ENCODE data around the gene RANBP1. TPM values are rescaled to one million over a fixed set of nuclear protein-coding genes. Genes with fewer than 3 reads are reported as not detected.

Gene RANBP1
- total RNA-seq, 1 donor from 2014 or later = 219 TPM

GRCh38 chr22:20108757-20109230 is 7.1 kb upstream of the RANBP1 start:
- Mint-ChIP-seq H3K4me1 (ENCODE audit: low read depth) (no peaks in the 10 kb centered on the region), H3K27ac (no peak overlapping the region), H3K9me3 (ENCODE audit: low read depth) (no peaks in the 10 kb centered on the region), H3K27me3 (no peaks in the 10 kb centered on the region), H3K4me3 (ENCODE audit: low read depth) (no peak overlapping the region), H3K36me3 (ENCODE audit: insufficient read depth) (peaks cover 9% of the 10 kb centered on the region)
- DNase-seq (ENCODE audit: low spot score, unreplicated experiment) = no peak
- TF ChIP-seq, protein P1, sequence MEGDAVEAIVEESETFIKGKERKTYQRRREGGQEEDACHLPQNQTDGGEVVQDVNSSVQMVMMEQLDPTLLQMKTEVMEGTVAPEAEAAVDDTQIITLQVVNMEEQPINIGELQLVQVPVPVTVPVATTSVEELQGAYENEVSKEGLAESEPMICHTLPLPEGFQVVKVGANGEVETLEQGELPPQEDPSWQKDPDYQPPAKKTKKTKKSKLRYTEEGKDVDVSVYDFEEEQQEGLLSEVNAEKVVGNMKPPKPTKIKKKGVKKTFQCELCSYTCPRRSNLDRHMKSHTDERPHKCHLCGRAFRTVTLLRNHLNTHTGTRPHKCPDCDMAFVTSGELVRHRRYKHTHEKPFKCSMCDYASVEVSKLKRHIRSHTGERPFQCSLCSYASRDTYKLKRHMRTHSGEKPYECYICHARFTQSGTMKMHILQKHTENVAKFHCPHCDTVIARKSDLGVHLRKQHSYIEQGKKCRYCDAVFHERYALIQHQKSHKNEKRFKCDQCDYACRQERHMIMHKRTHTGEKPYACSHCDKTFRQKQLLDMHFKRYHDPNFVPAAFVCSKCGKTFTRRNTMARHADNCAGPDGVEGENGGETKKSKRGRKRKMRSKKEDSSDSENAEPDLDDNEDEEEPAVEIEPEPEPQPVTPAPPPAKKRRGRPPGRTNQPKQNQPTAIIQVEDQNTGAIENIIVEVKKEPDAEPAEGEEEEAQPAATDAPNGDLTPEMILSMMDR (IDR thresholded peaks at IDR 0.05; ENCODE audit: unreplicated experiment) = no peak

DNA sequence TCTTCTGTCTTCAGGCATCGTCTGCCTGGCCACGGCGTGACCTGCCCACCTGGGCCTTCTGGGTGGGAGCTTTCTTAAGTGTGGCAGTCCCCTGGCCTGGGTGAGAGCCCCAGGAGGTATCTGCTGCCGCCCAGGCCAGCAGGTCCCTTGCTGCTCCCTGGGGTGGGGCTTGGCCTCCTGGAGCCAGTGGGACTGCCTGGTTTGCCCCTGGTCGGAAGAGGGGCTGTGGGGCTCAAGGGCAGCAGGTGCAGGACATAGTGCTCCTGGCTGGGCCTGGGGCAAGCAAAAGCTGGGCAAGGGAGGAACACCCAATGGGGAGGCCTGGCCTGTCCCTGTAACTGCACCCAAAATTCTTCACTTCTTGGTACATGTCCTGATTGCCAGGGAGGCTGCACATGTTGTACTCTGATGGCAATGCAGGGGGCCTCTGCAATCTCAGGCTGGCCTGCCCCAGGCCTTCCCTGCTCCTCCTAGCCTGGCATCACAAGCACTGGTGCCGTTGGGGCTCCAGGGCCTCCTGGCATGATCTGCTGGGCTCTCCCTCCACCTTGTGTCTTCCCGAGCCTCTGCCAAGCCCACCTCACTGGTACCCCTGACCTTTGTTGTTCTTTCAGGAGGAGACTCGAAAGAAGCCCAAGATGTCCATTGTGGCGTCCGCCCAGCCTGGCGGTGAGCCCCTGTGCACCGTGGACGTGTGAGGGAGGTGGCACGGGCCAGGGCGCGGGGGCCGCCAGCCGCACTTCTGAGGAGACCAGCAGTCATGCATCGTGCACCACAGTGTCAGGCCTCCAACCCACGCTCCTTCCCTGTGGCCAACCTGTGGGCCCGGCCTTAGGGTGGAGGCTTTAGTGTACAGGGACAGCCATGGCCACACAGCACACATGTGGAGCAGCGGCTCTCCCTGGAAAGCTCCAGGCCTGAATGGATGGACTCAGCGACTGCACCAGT is 6.2 kb upstream of the RANBP1 start:
- TF ChIP-seq, protein P1 (IDR thresholded peaks at IDR 0.05; ENCODE audit: unreplicated experiment) = no peak
- H3K4me3 Mint-ChIP-seq (ENCODE audit: low read depth) = no peak overlapping the region
- H3K27me3 Mint-ChIP-seq = no peaks in the 10 kb centered on the region
- DNase-seq (ENCODE audit: low spot score, unreplicated experiment) = no peak
- H3K4me1 Mint-ChIP-seq (ENCODE audit: low read depth) = no peaks in the 10 kb centered on the region
- H3K9me3 Mint-ChIP-seq (ENCODE audit: low read depth) = no peaks in the 10 kb centered on the region
- peaks cover 9% of the 10 kb centered on the region for H3K36me3 Mint-ChIP-seq (ENCODE audit: insufficient read depth)
- peak overlapping the region; percentile 46 for H3K27ac Mint-ChIP-seq

DNA sequence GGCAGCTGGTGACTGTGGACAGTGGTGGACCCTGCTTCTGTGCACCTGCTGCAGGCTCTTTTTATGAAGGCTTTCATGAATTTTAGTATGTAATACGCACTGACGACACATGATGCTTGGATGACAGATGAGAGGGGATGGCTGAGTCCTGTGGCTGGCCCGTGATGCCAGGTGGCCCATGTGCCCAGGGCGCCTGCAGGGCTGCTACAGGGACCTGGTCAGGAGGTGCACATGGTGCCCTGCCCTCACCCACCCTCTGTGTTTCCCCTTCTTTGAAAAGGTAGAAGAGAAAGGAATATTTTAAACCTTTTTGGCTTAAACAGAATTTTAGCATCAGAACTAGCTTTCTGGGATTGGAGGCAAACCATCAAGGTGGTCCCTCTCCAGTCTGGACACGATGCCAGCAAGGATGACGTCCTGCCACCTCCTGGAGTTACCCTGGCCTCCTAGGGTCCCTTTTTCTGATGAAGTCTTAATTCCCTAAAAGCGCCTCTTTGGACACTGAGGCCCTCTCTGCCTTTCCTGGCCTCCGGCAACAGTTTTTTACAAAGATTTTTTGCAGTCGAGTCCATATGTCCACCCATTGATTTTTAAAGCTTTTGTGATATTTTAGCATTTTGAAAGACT is 5.4 kb upstream of the RANBP1 start:
- Mint-ChIP-seq H3K27ac (no peak overlapping the region), H3K36me3 (ENCODE audit: insufficient read depth) (peaks cover 9% of the 10 kb centered on the region), H3K4me1 (ENCODE audit: low read depth) (peaks cover 2% of the 10 kb centered on the region), H3K4me3 (ENCODE audit: low read depth) (no peak overlapping the region), H3K9me3 (ENCODE audit: low read depth) (no peaks in the 10 kb centered on the region), H3K27me3 (no peaks in the 10 kb centered on the region)
- TF ChIP-seq, protein P1 (IDR thresholded peaks at IDR 0.05; ENCODE audit: unreplicated experiment) = no peak
- DNase-seq (ENCODE audit: low spot score, unreplicated experiment) = no peak

GRCh38 chr22:20111045-20111688 is 4.7 kb upstream of the RANBP1 start:
- Mint-ChIP-seq H3K36me3 (ENCODE audit: insufficient read depth) (peaks cover 9% of the 10 kb centered on the region), H3K4me3 (ENCODE audit: low read depth) (no peak overlapping the region)

More at GRCh38 chr22:20111045-20111688, 4.7 kb upstream of the RANBP1 start:
- Mint-ChIP-seq H3K4me1 (ENCODE audit: low read depth) (peaks cover 2% of the 10 kb centered on the region), H3K27me3 (no peaks in the 10 kb centered on the region), H3K27ac (no peak overlapping the region), H3K9me3 (ENCODE audit: low read depth) (no peaks in the 10 kb centered on the region)
- DNase-seq (ENCODE audit: low spot score, unreplicated experiment) = no peak
- TF ChIP-seq, protein P1 (IDR thresholded peaks at IDR 0.05; ENCODE audit: unreplicated experiment) = peak; percentile 52
